GM18867 (cell line): ENCODE results near the gene SIVA1.

Experiments used
- ATAC-seq: cut with Tn5 transposase; IDR thresholded peaks from one replicate; pipeline ENCODE4 v1.9.1; 2021; ENCODE audit warnings: mild to moderate bottlenecking, moderate library complexity; ENCODE audit not compliant: unreplicated experiment

The SIVA1 gene

GRCh38 chr14:104734601-104734990, 18.4 kb upstream of the SIVA1 start:
- ATAC-seq, result no peak

GRCh38 chr14:104734991-104735779, 17.8 kb upstream of the SIVA1 start:
- ATAC-seq, result no peak

- ATAC-seq, result no peak
Measured at GRCh38 chr14:104735830-104736642, 16.9 kb upstream of the SIVA1 start.

GRCh38 chr14:104738375-104739019, 14.4 kb upstream of the SIVA1 start:
- no peak for ATAC-seq

GRCh38 chr14:104739026-104739425, 13.9 kb upstream of the SIVA1 start:
- no peak for ATAC-seq

- ATAC-seq, result no peak
Measured at GRCh38 chr14:104739546-104740516, 13.1 kb upstream of the SIVA1 start.

GRCh38 chr14:104741108-104741802, 11.7 kb upstream of the SIVA1 start:
- ATAC-seq, result no peak

- ATAC-seq, result no peak
Measured at GRCh38 chr14:104741803-104742251, 11.1 kb upstream of the SIVA1 start.

GRCh38 chr14:104742586-104743455, 10.1 kb upstream of the SIVA1 start:
- no peak for ATAC-seq

- no peak for ATAC-seq
Measured at GRCh38 chr14:104743461-104744380, 9.2 kb upstream of the SIVA1 start.

- ATAC-seq, result no peak
Measured at GRCh38 chr14:104744484-104744883, 8.5 kb upstream of the SIVA1 start.

- ATAC-seq, result no peak
Measured at GRCh38 chr14:104745431-104745830, 7.5 kb upstream of the SIVA1 start.

GRCh38 chr14:104746071-104746545, 6.8 kb upstream of the SIVA1 start:
- no peak for ATAC-seq

- no peak for ATAC-seq
Measured at GRCh38 chr14:104746934-104747481, 5.9 kb upstream of the SIVA1 start.

GRCh38 chr14:104747876-104748275, 5.1 kb upstream of the SIVA1 start:
- ATAC-seq, result no peak

- ATAC-seq, result no peak
Measured at GRCh38 chr14:104749111-104749649, 3.8 kb upstream of the SIVA1 start.
